GM04503 (cell line): ENCODE measurements around the gene GABRB2.
"Not testable (repeated sequence)": the region's sequence is repeated elsewhere in the genome, so short reads cannot be mapped to it uniquely, and the experiment has no call there.

Experiments used
- DNase-seq: peaks from one replicate; pipeline ENCODE4 v3.0.0-alpha.2; 2012; ENCODE audit warnings: low read depth

GABRB2 gene

GRCh38 chr5:161299053-161299452, 247.5 kb downstream of the GABRB2 start:
- DNase-seq = no peak

GRCh38 chr5:161297388-161297787, 249.1 kb downstream of the GABRB2 start:
- DNase-seq = not testable (repeated sequence)

GRCh38 chr5:161295721-161296250, 250.7 kb downstream of the GABRB2 start:
- no peak for DNase-seq

GRCh38 chr5:161288071-161288470, 258.5 kb downstream of the GABRB2 start:
- DNase-seq = no peak

- no peak for DNase-seq
These were observed 259.1 kb downstream of the GABRB2 start for GRCh38 chr5:161287436-161287835.

GRCh38 chr5:161286066-161286655, 260.4 kb downstream of the GABRB2 start:
- no peak for DNase-seq

GRCh38 chr5:161284445-161284844, 262.1 kb downstream of the GABRB2 start:
- DNase-seq = no peak

GRCh38 chr5:161283296-161283695, 263.2 kb downstream of the GABRB2 start:
- DNase-seq = no peak

GRCh38 chr5:161278739-161279660, 267.5 kb downstream of the GABRB2 start:
- no peak for DNase-seq

- DNase-seq = no peak
These were observed 269.5 kb downstream of the GABRB2 start for GRCh38 chr5:161277011-161277410.

- DNase-seq = no peak
These were observed 271.6 kb downstream of the GABRB2 start for GRCh38 chr5:161274951-161275350.

GRCh38 chr5:161273410-161273809, 273.1 kb downstream of the GABRB2 start:
- no peak for DNase-seq

- no peak for DNase-seq
These were observed 274.7 kb downstream of the GABRB2 start for GRCh38 chr5:161271816-161272215.

- no peak for DNase-seq
These were observed 277.4 kb downstream of the GABRB2 start for GRCh38 chr5:161269125-161269524.

GRCh38 chr5:161266954-161267353, 279.6 kb downstream of the GABRB2 start:
- DNase-seq = no peak

- no peak for DNase-seq
These were observed 281.5 kb downstream of the GABRB2 start for GRCh38 chr5:161265006-161265405.

GRCh38 chr5:161263191-161263590, 283.3 kb downstream of the GABRB2 start:
- DNase-seq = no peak

- DNase-seq = no peak
These were observed 284.7 kb downstream of the GABRB2 start for GRCh38 chr5:161261668-161262323.

GRCh38 chr5:161258438-161258837, 288.1 kb downstream of the GABRB2 start:
- DNase-seq = no peak

GRCh38 chr5:161256957-161257356, 289.6 kb downstream of the GABRB2 start:
- no peak for DNase-seq

- DNase-seq = not testable (repeated sequence)
These were observed 293.6 kb downstream of the GABRB2 start for GRCh38 chr5:161252955-161253354.

- DNase-seq = no peak
These were observed 299.8 kb downstream of the GABRB2 start for GRCh38 chr5:161246749-161247148.

- not testable (repeated sequence) for DNase-seq
These were observed 300.7 kb downstream of the GABRB2 start for GRCh38 chr5:161245846-161246245.
